ENCODE results near the gene GCNT1. TPM values are rescaled to one million over a fixed set of nuclear protein-coding genes. Genes with fewer than 3 reads are reported as not detected.
"Not testable (repeated sequence)": the region's sequence is repeated elsewhere in the genome, so short reads cannot be mapped to it uniquely, and the experiment has no call there.

The GCNT1 gene
- total RNA-seq, 1 donor from 2014 or later = 4.4 TPM

- no peak for DNase-seq
These were observed 15.1 kb upstream of the GCNT1 start for GRCh38 chr9:76443887-76444286.

DNA sequence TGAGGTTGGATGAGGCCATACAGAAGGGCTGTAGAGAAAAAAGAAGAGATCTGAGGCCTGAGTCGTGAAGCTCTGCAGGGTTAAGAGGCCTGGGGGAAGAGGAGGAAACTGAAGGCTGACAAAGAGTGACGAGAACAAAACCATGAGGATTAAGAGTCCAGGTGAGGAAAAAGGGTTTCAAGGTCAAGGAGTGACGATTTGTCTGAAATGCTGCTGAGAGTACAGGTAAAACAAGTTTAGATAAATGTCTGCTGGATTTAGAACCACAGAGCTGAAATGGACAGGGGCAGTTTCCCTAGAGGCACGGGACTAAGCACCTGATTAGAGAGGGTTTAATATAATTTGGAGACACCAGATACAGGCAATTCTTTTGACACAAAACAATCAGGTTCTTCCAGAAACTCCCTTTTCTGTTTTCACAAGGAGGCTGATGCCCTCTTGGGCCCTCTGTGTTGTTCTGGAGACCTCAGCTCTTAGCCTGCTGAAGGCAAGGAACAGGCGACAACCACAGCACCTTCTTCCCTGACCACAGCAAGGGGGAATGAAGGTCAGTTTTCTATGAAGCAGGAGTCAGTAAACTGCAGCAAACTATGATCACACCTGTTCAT, 14.6 kb upstream of the GCNT1 start:
- DNase-seq = no peak

- no peak for DNase-seq
These were observed 13.0 kb upstream of the GCNT1 start for GRCh38 chr9:76445976-76446375.

DNA sequence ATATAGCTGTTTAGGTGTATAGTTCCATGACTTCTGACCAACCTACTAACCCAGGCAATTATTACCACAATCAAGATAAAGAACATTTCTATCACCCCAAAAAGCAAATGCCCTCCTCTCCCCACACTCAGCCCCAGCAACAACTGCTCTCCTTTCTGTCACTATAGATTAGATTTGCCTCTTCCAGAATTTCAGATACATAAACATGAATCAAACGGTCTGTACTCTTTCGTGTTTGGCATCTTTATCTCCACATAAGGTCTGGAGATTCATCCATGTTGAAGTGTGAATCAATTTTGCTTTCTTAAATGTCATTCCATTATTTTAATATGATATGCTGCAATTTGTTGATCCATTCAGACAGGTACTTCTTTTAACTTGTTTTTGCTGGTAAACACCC, 10.5 kb upstream of the GCNT1 start:
- no peak for DNase-seq

GRCh38 chr9:76451234-76451633, 7.7 kb upstream of the GCNT1 start:
- DNase-seq = no peak

DNA sequence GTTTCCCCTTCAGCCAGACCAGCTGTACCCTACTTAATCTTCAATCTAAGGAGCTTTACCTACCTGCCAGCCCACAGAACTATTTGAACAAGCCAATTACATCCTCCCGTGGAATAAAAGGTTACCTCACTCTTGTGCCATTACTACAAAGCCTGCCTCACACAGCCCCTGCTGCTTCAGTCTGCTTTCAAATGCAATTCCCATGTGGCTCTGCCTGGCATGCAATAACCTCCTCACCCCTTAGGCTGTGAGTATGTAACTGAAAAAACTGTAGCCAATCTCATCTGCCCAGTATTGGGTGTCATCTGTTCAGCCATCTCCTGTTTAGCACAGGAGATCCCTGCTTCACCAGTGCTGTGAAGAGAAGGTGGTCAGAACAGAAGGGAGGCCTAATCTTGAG, 6.1 kb upstream of the GCNT1 start:
- DNase-seq = no peak

DNA sequence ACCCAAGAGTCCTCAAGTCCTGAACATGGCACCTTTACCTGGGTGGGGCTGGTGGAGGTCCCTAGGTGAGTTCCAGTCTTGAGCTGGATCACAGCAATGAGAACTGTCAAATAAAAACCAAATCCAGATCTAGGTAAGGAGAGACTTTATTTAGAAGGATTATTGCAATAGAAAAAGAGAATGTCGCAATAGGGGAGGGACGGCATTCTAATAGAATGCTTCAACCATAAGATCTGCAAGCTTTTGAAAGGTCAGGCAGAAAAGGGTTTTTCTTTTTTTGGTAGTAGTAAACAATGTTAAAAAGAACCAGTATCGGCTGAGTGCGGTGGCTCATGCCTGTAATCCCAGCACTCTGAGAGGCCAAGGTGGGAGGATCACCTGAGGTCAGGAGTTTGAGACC, 5.2 kb upstream of the GCNT1 start:
- no peak for DNase-seq

DNA sequence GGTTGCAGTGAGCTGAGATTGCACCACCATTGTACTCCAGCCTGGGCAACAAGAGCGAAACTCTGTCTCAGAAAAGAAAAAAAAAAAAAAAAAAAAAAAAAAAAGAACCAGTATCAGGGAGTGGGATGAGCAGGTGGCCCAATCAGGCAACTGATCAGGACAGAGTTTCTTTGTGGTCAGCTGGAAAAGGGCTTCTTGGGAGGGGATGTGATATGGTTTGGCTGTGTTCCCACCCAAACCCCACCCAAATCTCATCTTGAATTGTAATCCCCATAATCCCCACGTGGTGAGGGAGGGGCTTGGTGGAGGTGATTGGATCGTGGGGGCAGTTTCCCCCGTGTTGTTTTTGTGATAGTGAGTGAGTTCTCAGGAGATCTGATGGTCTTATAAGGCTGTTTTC, 4.7 kb upstream of the GCNT1 start:
- DNase-seq = no peak

- no peak for DNase-seq
These were observed 2.6 kb upstream of the GCNT1 start for GRCh38 chr9:76456202-76456926.

- DNase-seq = no peak
These were observed 983 bp downstream of the GCNT1 start for GRCh38 chr9:76459694-76460635.

DNA sequence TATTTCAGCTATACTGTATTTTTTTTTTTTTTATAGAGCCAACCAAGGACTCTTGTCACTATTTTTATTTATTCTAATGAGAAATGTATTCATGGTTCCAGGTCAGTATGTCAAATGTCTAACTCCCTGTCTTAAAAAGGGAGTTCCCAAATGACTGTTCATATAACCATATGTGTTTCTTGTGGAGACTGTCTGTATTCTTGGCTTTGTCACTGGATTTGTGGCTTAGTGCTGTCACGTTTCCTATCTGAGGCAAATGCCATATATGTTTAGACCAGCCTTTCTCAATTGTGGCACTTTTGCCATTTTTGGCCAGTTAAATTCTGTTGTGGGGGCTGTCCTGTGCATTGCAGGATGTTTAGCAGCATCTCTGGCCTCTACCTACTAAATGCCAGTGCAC, 3.1 kb downstream of the GCNT1 start:
- no peak for DNase-seq

DNA sequence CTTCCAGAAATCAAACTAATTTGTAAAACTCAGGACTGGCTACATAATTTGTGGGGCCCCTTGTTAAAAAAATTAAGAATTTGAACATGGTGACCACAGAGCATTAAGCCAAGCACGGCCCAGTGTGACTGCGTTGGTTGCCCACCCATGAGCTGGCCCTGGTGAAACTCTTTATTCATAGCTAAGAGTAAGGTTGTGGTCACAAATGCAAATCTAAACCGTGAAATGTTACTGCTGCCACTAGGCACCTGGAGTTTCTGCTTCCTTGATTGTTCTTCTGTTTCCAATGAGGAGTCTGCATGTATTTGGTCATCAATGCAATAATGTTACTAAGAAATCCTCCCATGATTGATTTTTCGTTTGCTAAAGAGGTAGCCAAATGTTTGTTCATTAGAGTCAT, 4.2 kb downstream of the GCNT1 start:
- no peak for DNase-seq

GRCh38 chr9:76464706-76465105, 5.7 kb downstream of the GCNT1 start:
- DNase-seq = no peak

GRCh38 chr9:76465442-76466298, 6.7 kb downstream of the GCNT1 start:
- DNase-seq = no peak

- DNase-seq = no peak
These were observed 7.3 kb downstream of the GCNT1 start for GRCh38 chr9:76466299-76466605.

DNA sequence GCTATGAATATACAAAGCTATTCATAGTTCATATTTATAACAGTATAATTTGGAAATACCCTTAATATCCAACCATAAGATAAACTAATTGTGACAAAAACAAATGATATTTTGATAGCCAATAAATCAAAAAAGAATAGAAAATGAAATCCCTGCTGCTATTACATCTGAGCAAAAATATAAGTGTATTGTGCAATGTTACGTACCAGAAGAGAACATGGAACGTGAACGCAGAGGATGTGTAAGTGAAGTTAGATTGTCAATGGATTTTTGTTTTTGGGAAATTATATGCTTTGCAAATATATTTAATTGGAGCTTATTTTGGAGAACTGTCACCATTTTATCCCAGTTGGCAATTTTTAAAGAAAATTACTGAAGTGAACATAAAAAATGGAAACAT, 15.4 kb downstream of the GCNT1 start:
- no peak for DNase-seq

DNA sequence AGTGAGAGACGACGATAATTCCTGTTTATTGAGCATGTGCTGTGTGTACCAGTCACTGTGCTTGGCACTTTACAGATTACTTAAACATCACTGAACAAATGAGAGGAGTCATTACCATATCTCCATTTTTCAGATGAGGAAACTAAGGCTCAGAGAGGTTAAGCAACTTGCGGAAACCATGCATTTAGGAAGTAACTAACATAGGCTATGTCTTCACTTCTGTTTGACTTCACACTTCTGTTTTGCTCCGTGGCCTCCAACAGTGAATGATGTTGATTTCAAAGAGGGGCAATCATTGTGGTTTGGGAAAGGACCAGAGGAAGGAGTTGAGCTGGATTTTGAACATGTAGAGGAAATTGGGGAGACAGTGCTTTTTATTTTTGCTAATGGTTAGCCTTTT, 16.7 kb downstream of the GCNT1 start:
- DNase-seq = no peak

GRCh38 chr9:76477818-76478217, 18.8 kb downstream of the GCNT1 start:
- not testable (repeated sequence) for DNase-seq

- no peak for DNase-seq
These were observed 19.2 kb downstream of the GCNT1 start for GRCh38 chr9:76478226-76478625.

- not testable (repeated sequence) for DNase-seq
These were observed 20.4 kb downstream of the GCNT1 start for GRCh38 chr9:76479337-76479736.

DNA sequence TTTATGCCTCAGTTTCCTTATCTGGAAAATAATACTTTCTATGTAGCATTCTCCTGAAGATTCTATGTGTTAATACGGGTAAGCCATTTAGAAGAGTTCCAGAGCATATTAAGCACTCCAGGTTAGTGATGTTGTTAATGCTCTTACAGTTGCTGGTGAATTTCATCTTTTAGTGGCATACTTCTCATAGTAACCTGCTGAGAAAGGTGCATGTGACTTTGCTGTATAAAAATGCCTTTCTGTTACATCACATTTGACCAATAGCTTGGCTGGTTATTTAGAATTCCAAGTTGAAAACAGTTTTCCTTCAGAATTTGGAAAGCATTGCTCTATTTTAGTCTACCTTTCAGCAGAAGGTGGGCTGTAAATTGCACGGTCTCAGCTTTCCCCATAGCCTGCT, 27.2 kb downstream of the GCNT1 start:
- no peak for DNase-seq

DNA sequence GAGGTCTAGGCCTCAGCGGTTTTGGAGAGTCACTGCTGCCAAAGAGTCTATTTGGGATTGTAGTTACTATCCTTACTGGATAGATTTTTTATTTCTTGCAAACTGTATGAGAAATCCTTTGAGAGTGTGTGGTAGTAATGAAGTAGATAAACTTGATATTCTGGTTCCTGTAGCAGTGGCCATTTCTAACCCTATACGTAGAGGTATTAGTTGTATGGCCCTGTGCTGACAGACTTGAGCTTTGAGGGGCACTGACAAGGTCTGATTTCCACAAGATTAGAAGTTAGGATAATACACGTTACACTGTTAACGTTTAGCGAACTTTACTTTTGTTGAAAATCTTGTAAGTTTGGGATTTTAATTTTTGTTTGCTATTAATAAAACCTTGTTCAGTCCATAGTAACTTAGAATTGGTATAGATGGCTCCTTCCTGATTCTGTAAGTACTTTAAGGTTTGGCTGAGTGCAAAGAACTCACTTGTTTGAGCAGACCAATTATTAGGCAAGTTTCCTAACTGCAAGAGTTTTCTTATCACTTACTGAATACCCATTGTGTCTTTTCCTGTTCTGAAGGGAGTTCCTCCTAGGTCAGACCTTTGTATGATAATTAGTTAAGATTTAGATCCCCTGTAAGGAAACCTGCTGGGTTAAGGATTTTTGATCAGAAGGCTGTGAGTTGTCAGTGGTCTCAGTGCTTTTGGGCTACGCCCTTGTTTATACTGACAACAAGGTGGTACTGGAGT, 31.4 kb downstream of the GCNT1 start:
- DNase-seq = no peak
